Measurements from ENCODE around the gene COPS9. TPM values are rescaled to one million over a fixed set of nuclear protein-coding genes. Genes with fewer than 3 reads are reported as not detected.

COPS9 gene
- total and polyA plus RNA-seq, 10 of the 15 experiments (the other 5 are each of a cell fraction or from before 2014, with no cell fraction given): 80.8 to 419 (median 213) TPM

DNA sequence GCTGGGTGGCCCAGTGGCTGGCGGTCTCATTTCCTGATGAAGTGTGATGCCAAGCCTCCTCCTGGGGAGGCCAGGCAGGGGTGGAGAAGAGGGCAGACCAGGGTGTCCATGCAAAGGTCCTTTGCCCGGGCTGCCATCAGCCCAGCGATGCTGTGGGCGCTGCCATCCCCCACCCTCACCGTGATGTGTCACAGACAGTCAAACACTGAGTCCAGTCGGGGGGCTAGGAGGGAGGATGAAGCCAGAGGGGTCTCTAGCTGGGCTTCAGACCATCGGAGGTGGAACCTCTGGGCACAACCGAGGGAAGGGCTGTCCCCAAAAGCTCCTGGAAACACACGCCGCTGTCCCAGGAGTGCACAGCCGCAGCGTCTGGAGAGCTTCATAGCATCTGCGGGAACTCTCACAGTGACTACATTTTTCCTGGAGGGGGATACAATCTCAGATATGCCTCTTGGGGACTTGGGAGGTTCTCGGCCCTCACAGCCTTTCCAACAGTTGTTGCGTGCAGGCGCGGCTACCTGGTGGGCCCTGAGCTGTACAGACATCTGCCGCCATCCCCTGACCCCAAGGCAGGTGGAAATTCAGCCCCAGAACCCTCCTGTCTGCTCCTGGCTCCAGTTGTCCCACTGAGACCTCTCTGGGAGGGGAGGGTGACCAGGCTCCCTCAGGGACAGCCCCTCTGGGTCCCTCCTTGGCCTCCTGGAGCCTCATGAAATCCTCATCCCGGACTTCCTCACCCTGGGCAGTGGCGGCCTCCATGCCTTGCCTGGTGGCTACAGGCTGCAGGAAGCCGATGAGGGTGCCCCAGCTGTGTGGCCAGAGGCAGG lies 30.9 kb upstream of the COPS9 start:
- no peaks in the 10 kb centered on the region; the same call in 2 of the 3 replicates for H3K9me3 ChIP-seq (replicated peaks; ENCODE audit: control insufficient read depth, insufficient read depth, low read length)
- H3K36me3 ChIP-seq (ENCODE audit: control insufficient read depth in 2 of 2, insufficient read depth in 2 of 2, low read length in 1 of 2): no peaks in the 10 kb centered on the region
- intact Hi-C loops (cut with micrococcal nuclease; ENCODE audit: unreplicated experiment) (no loop called here), in situ Hi-C loops (cut with MboI) (no loop called here)
- DNase-seq (ENCODE audit: low read depth, low spot score) (no peak), FAIRE-seq (no peak), ATAC-seq (no peak)
- BruUV-seq (replicated peaks): no TSS peak
- H2AFZ ChIP-seq (ENCODE audit: control insufficient read depth, low read depth, low read length): no peak overlapping the region
- no peaks in the 10 kb centered on the region for H3K79me2 ChIP-seq (ENCODE audit: control insufficient read depth, insufficient read depth, low read length)
- POLR2A ChIA-PET: no interaction called here
- WGBS (ENCODE audit: insufficient coverage, insufficient replicate concordance, low lambda C conversion rate, missing lambda C conversion rate): 53% methylated on average over 21 of the region's 21 CpGs
- H3K4me2 ChIP-seq (ENCODE audit: control insufficient read depth, insufficient read depth): no peak overlapping the region
- RAD21 ChIA-PET (ENCODE audit: unreplicated experiment): no interaction called here
- no peak overlapping the region for H3K4me3 ChIP-seq
- H3K27me3 ChIP-seq (replicated peaks in 1 of 2; ENCODE audit: control insufficient read depth in 2 of 2, insufficient read depth in 2 of 2, low read length in 1 of 2): no peaks in the 10 kb centered on the region; a peak in 1 of 4 replicates
- TF ChIP-seq ZNF274 (IDR thresholded peaks at IDR 0.05; ENCODE audit: insufficient read depth, insufficient read length) (no peak), NFYB (IDR thresholded peaks at IDR 0.05; ENCODE audit: insufficient read depth, low read depth, low read length) (no peak), NFYA (IDR thresholded peaks at IDR 0.05; ENCODE audit: borderline replicate concordance, low read depth, low read length) (no peak), CBX5 (IDR thresholded peaks at IDR 0.05; ENCODE audit: low read depth) (no peak), ZNF217 (IDR thresholded peaks at IDR 0.05) (no peak), SUPT20H (IDR thresholded peaks at IDR 0.05; ENCODE audit: borderline replicate concordance, control insufficient read depth, low read depth, low read length) (no peak), KAT2A (conservative IDR thresholded peaks at IDR 0.05; ENCODE audit: control insufficient read depth, low read depth, low read length) (no peak), NBN (IDR thresholded peaks at IDR 0.05) (no peak)
- TF ChIP-seq, protein P1, sequence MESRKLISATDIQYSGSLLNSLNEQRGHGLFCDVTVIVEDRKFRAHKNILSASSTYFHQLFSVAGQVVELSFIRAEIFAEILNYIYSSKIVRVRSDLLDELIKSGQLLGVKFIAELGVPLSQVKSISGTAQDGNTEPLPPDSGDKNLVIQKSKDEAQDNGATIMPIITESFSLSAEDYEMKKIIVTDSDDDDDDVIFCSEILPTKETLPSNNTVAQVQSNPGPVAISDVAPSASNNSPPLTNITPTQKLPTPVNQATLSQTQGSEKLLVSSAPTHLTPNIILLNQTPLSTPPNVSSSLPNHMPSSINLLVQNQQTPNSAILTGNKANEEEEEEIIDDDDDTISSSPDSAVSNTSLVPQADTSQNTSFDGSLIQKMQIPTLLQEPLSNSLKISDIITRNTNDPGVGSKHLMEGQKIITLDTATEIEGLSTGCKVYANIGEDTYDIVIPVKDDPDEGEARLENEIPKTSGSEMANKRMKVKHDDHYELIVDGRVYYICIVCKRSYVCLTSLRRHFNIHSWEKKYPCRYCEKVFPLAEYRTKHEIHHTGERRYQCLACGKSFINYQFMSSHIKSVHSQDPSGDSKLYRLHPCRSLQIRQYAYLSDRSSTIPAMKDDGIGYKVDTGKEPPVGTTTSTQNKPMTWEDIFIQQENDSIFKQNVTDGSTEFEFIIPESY (IDR thresholded peaks at IDR 0.05): no peak
- no peak overlapping the region for H3K27ac ChIP-seq (ENCODE audit: control insufficient read depth, insufficient read depth)
- H3K4me1 ChIP-seq (ENCODE audit: control insufficient read depth, insufficient read depth, low read length): no peaks in the 10 kb centered on the region
- H3K9ac ChIP-seq (ENCODE audit: control insufficient read depth, insufficient read depth, low read length): no peak overlapping the region
- SMC1A ChIA-PET (ENCODE audit: uncharacterized antibody, unreplicated experiment): no interaction called here
- CTCF ChIA-PET: no interaction called here
- H4K20me1 ChIP-seq (ENCODE audit: control insufficient read depth, insufficient read depth): no peaks in the 10 kb centered on the region
